MM.1S (cell line): Measurements from ENCODE around the gene SAMD14.

Experiments used
- EZH2 ChIP-seq: fragments of 300-600 bp; sonication (generic); optimal IDR thresholded peaks from 2 replicates; pipeline ENCODE3; 2017; ENCODE audit warnings: low read depth, mild to moderate bottlenecking, antibody characterized with exemption, low read length, mixed read lengths
- EZH2phosphoT487 ChIP-seq: fragments of 300-600 bp; sonication (generic); IDR thresholded peaks from 2 replicates; pipeline ENCODE4 v1.6.1; 2018; ENCODE audit warnings: antibody characterized with exemption, low read length
- TF ChIP-seq, protein P1 (sequence below): fragments of 300-600 bp; sonication (generic); IDR thresholded peaks from 2 replicates; pipeline ENCODE4 v1.5.1; 2016; ENCODE audit warnings: antibody characterized with exemption, low read length, mixed read lengths

GRCh38 chr17:50090971-50091917, 38.7 kb downstream of the SAMD14 start:
- TF ChIP-seq EZH2, result no peak
- TF ChIP-seq, protein P1, sequence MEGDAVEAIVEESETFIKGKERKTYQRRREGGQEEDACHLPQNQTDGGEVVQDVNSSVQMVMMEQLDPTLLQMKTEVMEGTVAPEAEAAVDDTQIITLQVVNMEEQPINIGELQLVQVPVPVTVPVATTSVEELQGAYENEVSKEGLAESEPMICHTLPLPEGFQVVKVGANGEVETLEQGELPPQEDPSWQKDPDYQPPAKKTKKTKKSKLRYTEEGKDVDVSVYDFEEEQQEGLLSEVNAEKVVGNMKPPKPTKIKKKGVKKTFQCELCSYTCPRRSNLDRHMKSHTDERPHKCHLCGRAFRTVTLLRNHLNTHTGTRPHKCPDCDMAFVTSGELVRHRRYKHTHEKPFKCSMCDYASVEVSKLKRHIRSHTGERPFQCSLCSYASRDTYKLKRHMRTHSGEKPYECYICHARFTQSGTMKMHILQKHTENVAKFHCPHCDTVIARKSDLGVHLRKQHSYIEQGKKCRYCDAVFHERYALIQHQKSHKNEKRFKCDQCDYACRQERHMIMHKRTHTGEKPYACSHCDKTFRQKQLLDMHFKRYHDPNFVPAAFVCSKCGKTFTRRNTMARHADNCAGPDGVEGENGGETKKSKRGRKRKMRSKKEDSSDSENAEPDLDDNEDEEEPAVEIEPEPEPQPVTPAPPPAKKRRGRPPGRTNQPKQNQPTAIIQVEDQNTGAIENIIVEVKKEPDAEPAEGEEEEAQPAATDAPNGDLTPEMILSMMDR, result no peak
- TF ChIP-seq EZH2phosphoT487, result no peak
